ENCODE measurements around the gene C1QTNF1. TPM values are rescaled to one million over a fixed set of nuclear protein-coding genes. Genes with fewer than 3 reads are reported as not detected.
A peak's percentile ranks its signal among the peaks of the same experiment; 100 is the strongest.

C1QTNF1 gene
- total and polyA plus RNA-seq, 2 experiments from 2014 or later = 9.5 to 13.3 TPM

- DNase-seq (ENCODE audit: low spot score) = no peak
- Histone ChIP-seq H3K36me3 (replicated peaks; ENCODE audit: insufficient read depth, low read depth) (no peaks in the 10 kb centered on the region), H2AFZ (no peak overlapping the region), H3K4me1 (ENCODE audit: insufficient read depth) (peaks cover 11% of the 10 kb centered on the region), H3K9me3 (ENCODE audit: low read depth) (no peaks in the 10 kb centered on the region), H3K79me2 (peaks cover 6% of the 10 kb centered on the region), H3K4me3 (no peak overlapping the region), H3K4me2 (no peak overlapping the region), H3K9me2 (replicated peaks; ENCODE audit: insufficient read depth) (no peaks in the 10 kb centered on the region), H3K27ac (no peak overlapping the region), H4K20me1 (ENCODE audit: insufficient read depth, poor library complexity, severe bottlenecking) (no peaks in the 10 kb centered on the region), H3K27me3 (no peaks in the 10 kb centered on the region)
- 91% methylated on average over 6 of the region's 6 CpGs for WGBS (ENCODE audit: low lambda C conversion rate, missing lambda C conversion rate)
- TF ChIP-seq EZH2 (IDR thresholded peaks at IDR 0.05; ENCODE audit: borderline replicate concordance) (no peak), EZH2phosphoT487 (IDR thresholded peaks at IDR 0.05; ENCODE audit: low read depth, severe bottlenecking, unreplicated experiment) (no peak), CTCF (IDR thresholded peaks at IDR 0.05; ENCODE audit: poor library complexity) (no peak)
Observed at GRCh38 chr17:79071161-79071740, 47.3 kb downstream of the C1QTNF1 start.

- peak overlapping the region; percentile 90 for H3K27ac ChIP-seq
- no peaks in the 10 kb centered on the region for H4K20me1 ChIP-seq (ENCODE audit: insufficient read depth, poor library complexity, severe bottlenecking)
- no peak overlapping the region for H3K4me3 ChIP-seq
- no peaks in the 10 kb centered on the region for H3K36me3 ChIP-seq (replicated peaks; ENCODE audit: insufficient read depth, low read depth)
- no peak for DNase-seq (ENCODE audit: low spot score)
- WGBS (ENCODE audit: low lambda C conversion rate, missing lambda C conversion rate) = 90% methylated on average over 10 of the region's 10 CpGs
- H3K27me3 ChIP-seq = no peaks in the 10 kb centered on the region
- H2AFZ ChIP-seq = no peak overlapping the region
- peaks cover 11% of the 10 kb centered on the region for H3K4me1 ChIP-seq (ENCODE audit: insufficient read depth)
- TF ChIP-seq EZH2phosphoT487 (IDR thresholded peaks at IDR 0.05; ENCODE audit: low read depth, severe bottlenecking, unreplicated experiment) = no peak
- no peak for TF ChIP-seq EZH2 (IDR thresholded peaks at IDR 0.05; ENCODE audit: borderline replicate concordance)
- TF ChIP-seq CTCF (IDR thresholded peaks at IDR 0.05; ENCODE audit: poor library complexity) = no peak
- no peaks in the 10 kb centered on the region for H3K9me3 ChIP-seq (ENCODE audit: low read depth)
- no peak overlapping the region for H3K4me2 ChIP-seq
- peaks cover 9% of the 10 kb centered on the region for H3K79me2 ChIP-seq
- H3K9me2 ChIP-seq (replicated peaks; ENCODE audit: insufficient read depth) = no peaks in the 10 kb centered on the region
Observed at GRCh38 chr17:79072544-79072943, 48.6 kb downstream of the C1QTNF1 start.

GRCh38 chr17:79073016-79073705 is 49.2 kb downstream of the C1QTNF1 start:
- Histone ChIP-seq H3K9me2 (replicated peaks; ENCODE audit: insufficient read depth) (no peaks in the 10 kb centered on the region), H4K20me1 (ENCODE audit: insufficient read depth, poor library complexity, severe bottlenecking) (no peaks in the 10 kb centered on the region), H3K4me2 (no peak overlapping the region), H3K27ac (peak overlapping the region; percentile 90), H3K79me2 (peaks cover 9% of the 10 kb centered on the region), H3K4me3 (no peak overlapping the region), H3K9me3 (ENCODE audit: low read depth) (no peaks in the 10 kb centered on the region), H2AFZ (no peak overlapping the region), H3K36me3 (replicated peaks; ENCODE audit: insufficient read depth, low read depth) (no peaks in the 10 kb centered on the region), H3K4me1 (ENCODE audit: insufficient read depth) (peaks cover 11% of the 10 kb centered on the region), H3K27me3 (no peaks in the 10 kb centered on the region)
- TF ChIP-seq EZH2phosphoT487 (IDR thresholded peaks at IDR 0.05; ENCODE audit: low read depth, severe bottlenecking, unreplicated experiment) = no peak
- no peak for TF ChIP-seq CTCF (IDR thresholded peaks at IDR 0.05; ENCODE audit: poor library complexity)
- WGBS (ENCODE audit: low lambda C conversion rate, missing lambda C conversion rate) = 94% methylated on average over 8 of the region's 8 CpGs
- no peak for DNase-seq (ENCODE audit: low spot score)

All from hepatocyte (in vitro differentiated cells).